ENCODE data around the gene SAE1. TPM values are rescaled to one million over a fixed set of nuclear protein-coding genes. Genes with fewer than 3 reads are reported as not detected.

Gene SAE1
- total and polyA plus RNA-seq, 11 donors, result 15.7 to 84.1 (median 49.7) TPM

GRCh38 chr19:47236072-47236675 is 105.5 kb downstream of the SAE1 start:
- DNase-seq, result no peak
- intact Hi-C loops (cut with DNase I), result no loop called here
- ATAC-seq, result no peak

GRCh38 chr19:47239152-47239551 is 108.5 kb downstream of the SAE1 start:
- no peak for ATAC-seq
- Histone ChIP-seq H3K4me1 (peaks cover 0 to 40% (median 27%) of the 10 kb centered on the region in 12 donors), H3K36me3 (no peaks in the 10 kb centered on the region), H3K9me3 (no peaks in the 10 kb centered on the region), H3K27ac (no peak overlapping the region), H3K27me3 (peaks cover 0 to 19% (median 0%) of the 10 kb centered on the region in 9 donors), H3K4me3 (peak overlapping the region in 9 of 12 donors; percentile 13 to 53 (median 38))
- WGBS, 4 donors, result 6 to 15% (median 8%) methylated on average over 11 to 16 of the region's 16 CpGs
- DNase-seq, result no peak
- intact Hi-C loops (cut with DNase I), result no loop called here
- TF ChIP-seq CTCF (IDR thresholded peaks at IDR 0.05), result no peak
- TF ChIP-seq POLR2A (IDR thresholded peaks at IDR 0.05), result no peak

More at GRCh38 chr19:47236072-47236675, 105.5 kb downstream of the SAE1 start:
- Histone ChIP-seq H3K27me3 (peaks cover 0 to 19% (median 0%) of the 10 kb centered on the region in 9 donors), H3K9me3 (no peaks in the 10 kb centered on the region), H3K27ac (no peak overlapping the region), H3K36me3 (no peaks in the 10 kb centered on the region), H3K4me1 (peaks cover 0 to 41% (median 25%) of the 10 kb centered on the region in 12 donors), H3K4me3 (no peak overlapping the region)
- TF ChIP-seq POLR2A (IDR thresholded peaks at IDR 0.05) (no peak), CTCF (IDR thresholded peaks at IDR 0.05) (no peak)
- 91 to 93% (median 92%) methylated on average over 12 of the region's 12 CpGs for WGBS, 4 donors

- 2 to 23% (median 5%) methylated on average over 9 to 62 of the region's 62 CpGs for WGBS, 4 donors
- peaks cover 0 to 46% (median 32%) of the 10 kb centered on the region in 12 donors for H3K4me1 ChIP-seq
Observed at GRCh38 chr19:47239610-47240296, 109.1 kb downstream of the SAE1 start.

More at GRCh38 chr19:47239610-47240296, 109.1 kb downstream of the SAE1 start:
- Histone ChIP-seq H3K9me3 (no peaks in the 10 kb centered on the region), H3K27ac (no peak overlapping the region), H3K27me3 (peaks cover 0 to 19% (median 0%) of the 10 kb centered on the region in 9 donors), H3K4me3 (peak overlapping the region in 10 of 12 donors; percentile 13 to 53 (median 36)), H3K36me3 (no peaks in the 10 kb centered on the region)
- TF ChIP-seq POLR2A (IDR thresholded peaks at IDR 0.05), result no peak
- no peak for TF ChIP-seq CTCF (IDR thresholded peaks at IDR 0.05)
- intact Hi-C loops (cut with DNase I), result no loop called here
- DNase-seq, result peak; percentile 63 to 76 (median 63)
- ATAC-seq, result peak in 2 of 4 donors; percentile 15 to 29

All from heart left ventricle (tissue), 16 donors.